Neural cell (in vitro differentiated cells): Measurements from ENCODE around the gene FGF12. TPM values are rescaled to one million over a fixed set of nuclear protein-coding genes. Genes with fewer than 3 reads are reported as not detected.

Experiments
- H2AFZ ChIP-seq: fragments of 200-600, 300-800 bp; sonication (generic), shearing (Covaris generic); 2 replicates; pipeline ENCODE4 v1.6.0; 2014; ENCODE audit warnings: low read depth, mild to moderate bottlenecking, antibody characterized with exemption, low read length, moderate library complexity
- H3F3A ChIP-seq: fragments of 200-600 bp; shearing (Covaris generic); 2 replicates; pipeline ENCODE4 v1.6.1; 2016; ENCODE audit warnings: mild to moderate bottlenecking, moderate library complexity, mixed read lengths, antibody characterized with exemption, low read length; ENCODE audit not compliant: insufficient read depth, poor library complexity, severe bottlenecking
- H3K27ac ChIP-seq: fragments of 200-600, 300-800 bp; sonication (generic), shearing (Covaris generic); 2 replicates; pipeline ENCODE4 v1.5.1; 2014; ENCODE audit warnings: mild to moderate bottlenecking, low read length, moderate library complexity
- H3K27me3 ChIP-seq: fragments of 300-800, 200-600 bp; sonication (generic), shearing (Covaris generic); 2 replicates; pipeline ENCODE4 v1.6.0; 2014; ENCODE audit warnings: mild to moderate bottlenecking, low read depth, low read length, moderate library complexity; ENCODE audit not compliant: insufficient read depth
- H3K36me3 ChIP-seq: fragments of 300-800, 200-600 bp; sonication (generic), shearing (Covaris generic); 2 replicates; pipeline ENCODE4 v1.5.1; 2014; ENCODE audit warnings: mild to moderate bottlenecking, antibody characterized with exemption, low read length, moderate library complexity; ENCODE audit not compliant: insufficient read depth
- H3K4me2 ChIP-seq: fragments of 300-800, 200-600 bp; sonication (generic), shearing (Covaris generic); 2 replicates; pipeline ENCODE4 v1.6.0; 2014; ENCODE audit warnings: mild to moderate bottlenecking, low read length
- H3K4me3 ChIP-seq: fragments of 300-800, 200-600 bp; sonication (generic), shearing (Covaris generic); 2 replicates; pipeline ENCODE4 v1.5.1; 2014; ENCODE audit warnings: mild to moderate bottlenecking, low read length, moderate library complexity
- H3K79me2 ChIP-seq: fragments of 200-600 bp; shearing (Covaris generic); replicated peaks from 2 replicates; pipeline ENCODE4 v1.6.0; 2014; ENCODE audit warnings: mild to moderate bottlenecking, low read length, moderate library complexity; ENCODE audit not compliant: insufficient read depth
- H3K9ac ChIP-seq: fragments of 300-800, 200-600 bp; sonication (generic), shearing (Covaris generic); 2 replicates; pipeline ENCODE4 v1.6.1; 2016; ENCODE audit warnings: mild to moderate bottlenecking, low read length, mixed read lengths
- H3K9me2 ChIP-seq: fragments of 200-600 bp; shearing (Covaris generic); 2 replicates; pipeline ENCODE4 v1.6.1; 2016; ENCODE audit warnings: mild to moderate bottlenecking, low read length, mixed read lengths; ENCODE audit not compliant: insufficient read depth
- H3K9me3 ChIP-seq: fragments of 200-600, 300-800 bp; sonication (generic), shearing (Covaris generic); 2 replicates; pipeline ENCODE4 v1.6.1; 2016; ENCODE audit warnings: mild to moderate bottlenecking, mixed run types, low read length, moderate library complexity, mixed read lengths
- H4K20me1 ChIP-seq: fragments of 200-600 bp; shearing (Covaris generic); 2 replicates; pipeline ENCODE4 v1.6.1; 2016; ENCODE audit warnings: mild to moderate bottlenecking, mixed run types; ENCODE audit not compliant: insufficient read depth
- EP300 ChIP-seq: fragments of 450-650 bp; conservative IDR thresholded peaks from 2 replicates; pipeline ENCODE4 v1.6.1; 2014; ENCODE audit warnings: antibody characterized with exemption, mild to moderate bottlenecking, moderate library complexity; ENCODE audit not compliant: poor library complexity, severe bottlenecking
- EZH2 ChIP-seq: fragments of 200-600, 300-800 bp; shearing (Covaris generic), sonication (generic); IDR thresholded peaks from 2 replicates; pipeline ENCODE4 v1.6.1; 2014; ENCODE audit warnings: antibody characterized with exemption, low read length, borderline replicate concordance, mild to moderate bottlenecking; ENCODE audit not compliant: insufficient read depth, poor library complexity, severe bottlenecking
- MXI1 ChIP-seq: fragments of 450-650 bp; conservative IDR thresholded peaks from 2 replicates; pipeline ENCODE4 v1.6.1; 2014; ENCODE audit warnings: antibody characterized with exemption, mild to moderate bottlenecking; ENCODE audit not compliant: poor library complexity, severe bottlenecking
- POLR2AphosphoS5 ChIP-seq: IDR thresholded peaks from 2 replicates; pipeline ENCODE4 v1.6.1; 2012
- RAD21 ChIP-seq: fragments of 450-650 bp; conservative IDR thresholded peaks from 2 replicates; pipeline ENCODE4 v1.6.1; 2014; ENCODE audit warnings: antibody characterized with exemption, mild to moderate bottlenecking, moderate library complexity
- SMC3 ChIP-seq: fragments of 450-650 bp; conservative IDR thresholded peaks from 2 replicates; pipeline ENCODE4 v1.6.1; 2014; ENCODE audit warnings: antibody characterized with exemption, mild to moderate bottlenecking, moderate library complexity; ENCODE audit not compliant: poor library complexity
- TAF1 ChIP-seq: IDR thresholded peaks from 2 replicates; pipeline ENCODE4 v1.6.1; 2012; ENCODE audit warnings: low read depth
- polyA plus RNA-seq: library from polyadenylated mRNA; depleted of rRNA; stranded (reverse); fragments of >200 nt; gene quantifications from 2 replicates; pipeline ENCODE4 v1.2.3, GENCODE V29; 2014
- TF ChIP-seq, protein P1 (sequence below): fragments of 450-650 bp; IDR thresholded peaks from 2 replicates; pipeline ENCODE4 v1.5.1; 2014; ENCODE audit warnings: antibody characterized with exemption, mild to moderate bottlenecking, moderate library complexity; ENCODE audit not compliant: poor library complexity, severe bottlenecking
- TF ChIP-seq, protein P2 (sequence below): IDR thresholded peaks from 2 replicates; pipeline ENCODE4 v1.6.1; 2012; ENCODE audit warnings: borderline replicate concordance

The FGF12 gene
- polyA plus RNA-seq, 1 donor from 2014 or later = 4.8 TPM

DNA sequence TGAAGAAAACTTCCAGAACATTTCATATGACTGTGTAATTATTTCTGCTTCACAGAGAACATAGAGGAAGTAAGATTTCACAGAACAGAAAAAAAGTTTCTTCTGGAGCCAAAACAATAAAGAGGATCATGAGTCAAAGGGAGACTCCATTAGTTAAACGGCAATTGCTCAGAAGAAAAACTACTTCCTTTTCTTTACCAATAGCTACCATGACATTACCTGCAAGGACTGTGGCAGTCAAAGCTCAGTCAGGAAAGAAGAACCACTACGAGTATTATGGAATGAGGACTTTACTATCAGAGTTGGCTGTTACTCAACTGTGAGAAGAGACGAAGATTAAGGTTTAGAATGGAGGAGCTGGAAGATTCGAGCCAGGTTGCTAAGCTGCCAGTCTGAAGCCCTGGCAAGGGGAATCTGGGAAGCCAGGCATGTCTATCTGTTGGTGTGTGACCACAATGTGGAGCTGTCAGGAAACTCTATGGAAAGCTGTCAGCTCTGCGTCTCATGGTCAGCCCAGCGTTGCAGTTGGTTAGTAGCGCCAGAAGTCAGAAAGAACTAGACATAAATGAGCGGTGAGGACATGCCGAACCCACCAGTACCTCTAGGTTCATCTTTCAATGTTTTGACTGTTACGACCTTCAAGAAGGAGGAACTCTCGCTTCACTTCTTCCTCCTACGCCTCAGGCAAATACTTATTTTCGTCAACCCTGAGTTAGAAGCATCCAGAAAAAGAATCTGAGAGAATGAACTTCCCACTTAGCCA is 604.3 kb downstream of the FGF12 start:
- H3F3A ChIP-seq = no peaks in the 10 kb centered on the region
- no peak overlapping the region for H2AFZ ChIP-seq
- no peaks in the 10 kb centered on the region for H3K79me2 ChIP-seq
- H4K20me1 ChIP-seq = no peaks in the 10 kb centered on the region
- no peak overlapping the region for H3K4me2 ChIP-seq
- no peaks in the 10 kb centered on the region for H3K9me3 ChIP-seq
- no peaks in the 10 kb centered on the region for H3K27me3 ChIP-seq
- H3K9me2 ChIP-seq = no peaks in the 10 kb centered on the region
- H3K9ac ChIP-seq = no peak overlapping the region
- H3K36me3 ChIP-seq = no peaks in the 10 kb centered on the region
- no peak overlapping the region for H3K27ac ChIP-seq
- no peak overlapping the region for H3K4me3 ChIP-seq
- TF ChIP-seq EP300 = no peak
- no peak for TF ChIP-seq MXI1
- no peak for TF ChIP-seq SMC3
- TF ChIP-seq POLR2AphosphoS5 = no peak
- TF ChIP-seq EZH2 = no peak
- TF ChIP-seq, protein P1, sequence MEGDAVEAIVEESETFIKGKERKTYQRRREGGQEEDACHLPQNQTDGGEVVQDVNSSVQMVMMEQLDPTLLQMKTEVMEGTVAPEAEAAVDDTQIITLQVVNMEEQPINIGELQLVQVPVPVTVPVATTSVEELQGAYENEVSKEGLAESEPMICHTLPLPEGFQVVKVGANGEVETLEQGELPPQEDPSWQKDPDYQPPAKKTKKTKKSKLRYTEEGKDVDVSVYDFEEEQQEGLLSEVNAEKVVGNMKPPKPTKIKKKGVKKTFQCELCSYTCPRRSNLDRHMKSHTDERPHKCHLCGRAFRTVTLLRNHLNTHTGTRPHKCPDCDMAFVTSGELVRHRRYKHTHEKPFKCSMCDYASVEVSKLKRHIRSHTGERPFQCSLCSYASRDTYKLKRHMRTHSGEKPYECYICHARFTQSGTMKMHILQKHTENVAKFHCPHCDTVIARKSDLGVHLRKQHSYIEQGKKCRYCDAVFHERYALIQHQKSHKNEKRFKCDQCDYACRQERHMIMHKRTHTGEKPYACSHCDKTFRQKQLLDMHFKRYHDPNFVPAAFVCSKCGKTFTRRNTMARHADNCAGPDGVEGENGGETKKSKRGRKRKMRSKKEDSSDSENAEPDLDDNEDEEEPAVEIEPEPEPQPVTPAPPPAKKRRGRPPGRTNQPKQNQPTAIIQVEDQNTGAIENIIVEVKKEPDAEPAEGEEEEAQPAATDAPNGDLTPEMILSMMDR = no peak
- TF ChIP-seq TAF1 = no peak

GRCh38 chr3:192121923-192122322 is 605.4 kb downstream of the FGF12 start:
- Histone ChIP-seq H3F3A (no peaks in the 10 kb centered on the region), H3K27ac (no peak overlapping the region), H3K79me2 (no peaks in the 10 kb centered on the region), H3K9me3 (no peaks in the 10 kb centered on the region), H3K9ac (no peak overlapping the region), H3K36me3 (no peaks in the 10 kb centered on the region), H2AFZ (no peak overlapping the region), H3K4me2 (no peak overlapping the region), H3K27me3 (no peaks in the 10 kb centered on the region), H4K20me1 (no peaks in the 10 kb centered on the region), H3K9me2 (no peaks in the 10 kb centered on the region), H3K4me3 (no peak overlapping the region)
- no peak for TF ChIP-seq RAD21
- TF ChIP-seq, protein P1 = no peak
- TF ChIP-seq, protein P2, sequence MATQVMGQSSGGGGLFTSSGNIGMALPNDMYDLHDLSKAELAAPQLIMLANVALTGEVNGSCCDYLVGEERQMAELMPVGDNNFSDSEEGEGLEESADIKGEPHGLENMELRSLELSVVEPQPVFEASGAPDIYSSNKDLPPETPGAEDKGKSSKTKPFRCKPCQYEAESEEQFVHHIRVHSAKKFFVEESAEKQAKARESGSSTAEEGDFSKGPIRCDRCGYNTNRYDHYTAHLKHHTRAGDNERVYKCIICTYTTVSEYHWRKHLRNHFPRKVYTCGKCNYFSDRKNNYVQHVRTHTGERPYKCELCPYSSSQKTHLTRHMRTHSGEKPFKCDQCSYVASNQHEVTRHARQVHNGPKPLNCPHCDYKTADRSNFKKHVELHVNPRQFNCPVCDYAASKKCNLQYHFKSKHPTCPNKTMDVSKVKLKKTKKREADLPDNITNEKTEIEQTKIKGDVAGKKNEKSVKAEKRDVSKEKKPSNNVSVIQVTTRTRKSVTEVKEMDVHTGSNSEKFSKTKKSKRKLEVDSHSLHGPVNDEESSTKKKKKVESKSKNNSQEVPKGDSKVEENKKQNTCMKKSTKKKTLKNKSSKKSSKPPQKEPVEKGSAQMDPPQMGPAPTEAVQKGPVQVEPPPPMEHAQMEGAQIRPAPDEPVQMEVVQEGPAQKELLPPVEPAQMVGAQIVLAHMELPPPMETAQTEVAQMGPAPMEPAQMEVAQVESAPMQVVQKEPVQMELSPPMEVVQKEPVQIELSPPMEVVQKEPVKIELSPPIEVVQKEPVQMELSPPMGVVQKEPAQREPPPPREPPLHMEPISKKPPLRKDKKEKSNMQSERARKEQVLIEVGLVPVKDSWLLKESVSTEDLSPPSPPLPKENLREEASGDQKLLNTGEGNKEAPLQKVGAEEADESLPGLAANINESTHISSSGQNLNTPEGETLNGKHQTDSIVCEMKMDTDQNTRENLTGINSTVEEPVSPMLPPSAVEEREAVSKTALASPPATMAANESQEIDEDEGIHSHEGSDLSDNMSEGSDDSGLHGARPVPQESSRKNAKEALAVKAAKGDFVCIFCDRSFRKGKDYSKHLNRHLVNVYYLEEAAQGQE = no peak
- TF ChIP-seq POLR2AphosphoS5 = no peak
- no peak for TF ChIP-seq TAF1
- no peak for TF ChIP-seq EZH2
- no peak for TF ChIP-seq SMC3
- TF ChIP-seq MXI1 = no peak
- no peak for TF ChIP-seq EP300
